Hepatocyte (in vitro differentiated cells): ENCODE measurements around the gene MGAT5. TPM values are rescaled to one million over a fixed set of nuclear protein-coding genes. Genes with fewer than 3 reads are reported as not detected.

ENCODE experiments used
- DNase-seq: peaks from one replicate; pipeline ENCODE4 v3.0.0-alpha.2; 2016; ENCODE audit warnings: low spot score
- H2AFZ ChIP-seq: fragments of 200-600 bp; sonication (generic); 2 replicates; pipeline ENCODE4 v1.6.0; 2016; ENCODE audit warnings: antibody characterized with exemption, mild to moderate bottlenecking
- H3K27ac ChIP-seq: fragments of 200-600 bp; sonication (generic); 2 replicates; pipeline ENCODE4 v1.5.1; 2016; ENCODE audit warnings: mild to moderate bottlenecking
- H3K27me3 ChIP-seq: fragments of 200-600 bp; sonication (generic); 2 replicates; pipeline ENCODE4 v1.6.1; 2016
- H3K36me3 ChIP-seq: fragments of 200-600 bp; sonication (generic); replicated peaks from 2 replicates; pipeline ENCODE4 v1.5.1; 2016; ENCODE audit warnings: low read depth; ENCODE audit not compliant: insufficient read depth
- H3K4me1 ChIP-seq: fragments of 200-600 bp; sonication (generic); 2 replicates; pipeline ENCODE4 v1.5.1; 2016; ENCODE audit warnings: mild to moderate bottlenecking, moderate library complexity; ENCODE audit not compliant: insufficient read depth
- H3K4me2 ChIP-seq: fragments of 200-600 bp; sonication (generic); 2 replicates; pipeline ENCODE4 v1.6.0; 2016
- H3K4me3 ChIP-seq: fragments of 200-600 bp; sonication (generic); 2 replicates; pipeline ENCODE4 v1.5.1; 2016; ENCODE audit warnings: mild to moderate bottlenecking
- H3K79me2 ChIP-seq: fragments of 200-600 bp; sonication (generic); 2 replicates; pipeline ENCODE4 v1.6.0; 2017; ENCODE audit warnings: mild to moderate bottlenecking
- H3K9me2 ChIP-seq: fragments of 200-600 bp; sonication (generic); replicated peaks from 2 replicates; pipeline ENCODE4 v1.6.0; 2017; ENCODE audit warnings: mild to moderate bottlenecking; ENCODE audit not compliant: insufficient read depth
- H3K9me3 ChIP-seq: fragments of 200-600 bp; sonication (generic); 2 replicates; pipeline ENCODE4 v1.5.1; 2016; ENCODE audit warnings: low read depth, mild to moderate bottlenecking
- H4K20me1 ChIP-seq: fragments of 200-600 bp; sonication (generic); 2 replicates; pipeline ENCODE4 v1.6.0; 2016; ENCODE audit warnings: mild to moderate bottlenecking; ENCODE audit not compliant: insufficient read depth, poor library complexity, severe bottlenecking
- EZH2 ChIP-seq: fragments of 200-600 bp; sonication (generic); IDR thresholded peaks from 2 replicates; pipeline ENCODE4 v1.6.1; 2016; ENCODE audit warnings: antibody characterized with exemption, mild to moderate bottlenecking, borderline replicate concordance
- EZH2phosphoT487 ChIP-seq: fragments of 200-600 bp; sonication (generic); IDR thresholded peaks from one replicate; pipeline ENCODE4 v1.6.1; 2018; ENCODE audit warnings: antibody characterized with exemption, mild to moderate bottlenecking, low read depth, moderate library complexity; ENCODE audit not compliant: unreplicated experiment, severe bottlenecking
- WGBS: methylation state at CpG from one replicate; pipeline ENCODE4 v1.1.6; 2016; ENCODE audit warnings: low lambda C conversion rate; ENCODE audit errors: missing lambda C conversion rate; 5-methylcytosine and 5-hydroxymethylcytosine counted together
- polyA plus RNA-seq: library from polyadenylated mRNA; unstranded; fragments of >200 nt; fragmentation: Nextera tagmentation; extraction: Ambion mirVana; gene quantifications from 2 replicates; pipeline ENCODE4 v1.2.1, GENCODE V29; 2016
- total RNA-seq: library from RNA; depleted of rRNA; stranded (reverse); fragments of >200 nt; gene quantifications from 2 replicates; pipeline ENCODE4 v1.2.3, GENCODE V29; 2014
- TF ChIP-seq, protein P1 (sequence below): fragments of 200-600 bp; sonication (generic); IDR thresholded peaks from 2 replicates; pipeline ENCODE4 v1.5.1; 2016; ENCODE audit warnings: antibody characterized with exemption, mild to moderate bottlenecking; ENCODE audit not compliant: poor library complexity

The MGAT5 gene
- total and polyA plus RNA-seq, 2 experiments from 2014 or later: 9.1 to 30.2 TPM

DNA sequence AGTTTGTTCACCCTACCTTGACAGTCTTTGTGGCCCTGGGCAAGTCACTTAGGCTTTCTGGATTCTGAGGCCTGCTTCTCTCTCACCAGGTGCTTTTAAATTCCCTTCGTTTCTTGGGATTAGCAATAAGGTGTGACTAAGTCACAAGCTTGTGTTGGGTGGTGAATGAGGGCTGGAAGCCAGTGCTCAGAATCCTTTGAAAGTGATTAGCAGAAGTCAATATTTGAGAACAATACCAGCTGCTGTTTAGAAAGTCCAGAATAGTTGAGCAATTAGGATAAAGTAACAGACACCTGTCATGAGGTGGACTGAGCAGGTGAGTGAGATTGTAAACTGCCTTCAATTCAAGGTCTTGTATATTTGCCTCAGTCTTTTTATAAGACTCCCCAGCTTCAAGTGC, 19.3 kb upstream of the MGAT5 start:
- no peak overlapping the region for H3K4me3 ChIP-seq
- TF ChIP-seq EZH2phosphoT487 (peak; percentile 78), EZH2 (no peak)
- TF ChIP-seq, protein P1, sequence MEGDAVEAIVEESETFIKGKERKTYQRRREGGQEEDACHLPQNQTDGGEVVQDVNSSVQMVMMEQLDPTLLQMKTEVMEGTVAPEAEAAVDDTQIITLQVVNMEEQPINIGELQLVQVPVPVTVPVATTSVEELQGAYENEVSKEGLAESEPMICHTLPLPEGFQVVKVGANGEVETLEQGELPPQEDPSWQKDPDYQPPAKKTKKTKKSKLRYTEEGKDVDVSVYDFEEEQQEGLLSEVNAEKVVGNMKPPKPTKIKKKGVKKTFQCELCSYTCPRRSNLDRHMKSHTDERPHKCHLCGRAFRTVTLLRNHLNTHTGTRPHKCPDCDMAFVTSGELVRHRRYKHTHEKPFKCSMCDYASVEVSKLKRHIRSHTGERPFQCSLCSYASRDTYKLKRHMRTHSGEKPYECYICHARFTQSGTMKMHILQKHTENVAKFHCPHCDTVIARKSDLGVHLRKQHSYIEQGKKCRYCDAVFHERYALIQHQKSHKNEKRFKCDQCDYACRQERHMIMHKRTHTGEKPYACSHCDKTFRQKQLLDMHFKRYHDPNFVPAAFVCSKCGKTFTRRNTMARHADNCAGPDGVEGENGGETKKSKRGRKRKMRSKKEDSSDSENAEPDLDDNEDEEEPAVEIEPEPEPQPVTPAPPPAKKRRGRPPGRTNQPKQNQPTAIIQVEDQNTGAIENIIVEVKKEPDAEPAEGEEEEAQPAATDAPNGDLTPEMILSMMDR: no peak
- no peaks in the 10 kb centered on the region for H3K9me3 ChIP-seq
- WGBS: 42% methylated on average over 1 of the region's 1 CpG
- H3K36me3 ChIP-seq: no peaks in the 10 kb centered on the region
- H3K79me2 ChIP-seq: peaks cover 33% of the 10 kb centered on the region
- H3K27me3 ChIP-seq: no peaks in the 10 kb centered on the region
- no peaks in the 10 kb centered on the region for H4K20me1 ChIP-seq
- H2AFZ ChIP-seq: no peak overlapping the region
- H3K4me1 ChIP-seq: peaks cover 4% of the 10 kb centered on the region
- no peak overlapping the region for H3K4me2 ChIP-seq
- DNase-seq: peak; percentile 24
- peak overlapping the region; percentile 24 for H3K27ac ChIP-seq
- no peaks in the 10 kb centered on the region for H3K9me2 ChIP-seq

DNA sequence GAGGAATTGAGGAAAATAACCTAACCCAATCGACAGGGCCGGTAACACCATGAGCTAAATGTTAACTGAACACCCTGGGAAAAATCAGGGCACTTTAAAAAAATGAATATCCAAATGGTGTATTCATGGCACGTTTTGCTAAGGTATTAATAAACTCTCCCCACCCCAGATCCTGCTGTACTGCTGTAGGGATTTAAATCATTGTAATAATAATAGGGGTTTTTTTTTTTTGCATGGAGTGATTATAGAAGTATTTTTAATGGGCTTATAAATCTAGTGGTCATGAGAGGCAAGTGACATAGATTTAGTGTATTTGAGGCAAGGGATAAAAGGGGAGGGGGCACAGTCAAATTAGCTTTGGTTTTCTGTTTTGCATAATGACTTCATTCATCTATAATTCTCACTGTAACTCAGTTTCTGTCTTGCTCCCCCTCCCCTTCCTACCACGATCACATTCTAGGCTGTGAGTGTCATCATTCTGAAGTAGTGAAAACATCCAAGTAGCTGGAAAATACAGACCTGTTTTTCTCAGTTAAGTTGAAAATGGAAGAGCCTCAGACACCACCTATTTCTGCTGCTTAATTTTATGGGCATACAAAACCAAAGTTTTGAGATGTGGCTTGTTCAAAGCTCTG, 18.2 kb upstream of the MGAT5 start:
- no peaks in the 10 kb centered on the region for H3K9me2 ChIP-seq
- no peak overlapping the region for H3K4me3 ChIP-seq
- no peak overlapping the region for H3K27ac ChIP-seq
- H2AFZ ChIP-seq: no peak overlapping the region
- H3K9me3 ChIP-seq: no peaks in the 10 kb centered on the region
- peaks cover 29% of the 10 kb centered on the region for H3K79me2 ChIP-seq
- H3K36me3 ChIP-seq: no peaks in the 10 kb centered on the region
- H4K20me1 ChIP-seq: no peaks in the 10 kb centered on the region
- no peak overlapping the region for H3K4me2 ChIP-seq
- H3K27me3 ChIP-seq: no peaks in the 10 kb centered on the region
- WGBS: 90% methylated on average over 4 of the region's 4 CpGs
- H3K4me1 ChIP-seq: peaks cover 4% of the 10 kb centered on the region
- no peak for TF ChIP-seq EZH2
- TF ChIP-seq, protein P1: no peak
- no peak for TF ChIP-seq EZH2phosphoT487
- DNase-seq: no peak

DNA sequence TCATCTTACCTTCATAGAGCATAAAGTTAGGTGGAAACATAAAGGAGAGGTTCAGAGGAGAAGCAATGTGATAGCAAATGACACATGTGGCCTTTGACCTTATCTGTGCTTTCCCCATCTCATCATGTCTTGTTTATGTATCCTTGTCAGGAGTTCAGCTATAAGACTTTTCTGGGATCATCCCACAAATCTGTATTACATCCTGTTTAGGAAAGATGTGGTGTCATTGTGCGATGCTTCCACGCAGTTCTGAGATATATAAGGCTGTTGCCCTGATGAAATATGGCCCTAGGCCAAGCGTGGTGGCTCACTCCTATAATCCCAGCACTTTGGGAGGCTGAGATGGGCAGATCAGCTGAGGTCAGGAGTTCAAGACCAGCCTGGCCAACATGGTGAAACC, 15.5 kb upstream of the MGAT5 start:
- Histone ChIP-seq H3K27ac (no peak overlapping the region), H3K9me2 (no peaks in the 10 kb centered on the region), H4K20me1 (no peaks in the 10 kb centered on the region), H3K4me3 (no peak overlapping the region), H3K4me2 (no peak overlapping the region), H3K79me2 (peaks cover 18% of the 10 kb centered on the region), H2AFZ (no peak overlapping the region), H3K4me1 (peaks cover 4% of the 10 kb centered on the region), H3K9me3 (no peaks in the 10 kb centered on the region), H3K36me3 (no peaks in the 10 kb centered on the region), H3K27me3 (no peaks in the 10 kb centered on the region)
- DNase-seq: no peak
- TF ChIP-seq, protein P1: no peak
- TF ChIP-seq EZH2phosphoT487 (no peak), EZH2 (no peak)
- WGBS: 58% methylated on average over 3 of the region's 3 CpGs

- no peak for TF ChIP-seq EZH2
- TF ChIP-seq, protein P1: no peak
- TF ChIP-seq EZH2phosphoT487: no peak
- Histone ChIP-seq H3K27ac (no peak overlapping the region), H4K20me1 (no peaks in the 10 kb centered on the region), H3K36me3 (no peaks in the 10 kb centered on the region), H3K4me2 (no peak overlapping the region), H3K9me2 (no peaks in the 10 kb centered on the region), H3K4me3 (no peak overlapping the region), H3K79me2 (peaks cover 24% of the 10 kb centered on the region), H3K4me1 (no peaks in the 10 kb centered on the region), H2AFZ (no peak overlapping the region), H3K9me3 (no peaks in the 10 kb centered on the region), H3K27me3 (no peaks in the 10 kb centered on the region)
- DNase-seq: no peak
- WGBS: 92% methylated on average over 2 of the region's 2 CpGs
Measured at GRCh38 chr2:134240061-134240460, 13.8 kb upstream of the MGAT5 start.
